Kidney (tissue), 14 donors: ENCODE data around the gene PCSK9. TPM values are rescaled to one million over a fixed set of nuclear protein-coding genes. Genes with fewer than 3 reads are reported as not detected.
A peak's percentile ranks its signal among the peaks of the same experiment; 100 is the strongest.

Source experiments
- DNase-seq, 5 donors: peaks; one replicate each; pipeline ENCODE4 v3.0.0-alpha.2; 2013 to 2020
- FAIRE-seq: peaks from 2 replicates; lab custom pipeline; 2012; peaks lifted over from hg19 to GRCh38; lab: Jason Lieb, UNC
- H3K27ac ChIP-seq, 2 donors: one replicate each; pipeline ENCODE4 v1.7.0; 2013; ENCODE audit warnings: low read depth in 2 of 2, low read length in 2 of 2, inconsistent platforms in 1 of 2
- H3K27me3 ChIP-seq: one replicate; pipeline ENCODE4 v1.7.1; 2013; ENCODE audit warnings: low read length, inconsistent platforms; ENCODE audit not compliant: control insufficient read depth, insufficient read depth
- H3K36me3 ChIP-seq, 3 donors: one replicate each; pipeline versions ENCODE4 v1.7.0 to v1.7.1; 2013; ENCODE audit warnings: low read length in 3 of 3, control low read depth in 1 of 3, inconsistent platforms in 1 of 3; ENCODE audit not compliant: insufficient read depth in 3 of 3, control insufficient read depth in 2 of 3
- H3K4me1 ChIP-seq, 3 donors: one replicate each; pipeline versions ENCODE4 v1.7.0 to v1.7.1; 2013; ENCODE audit warnings: low read length in 3 of 3, inconsistent platforms in 1 of 3, low read depth in 1 of 3; ENCODE audit not compliant: control insufficient read depth in 2 of 3, insufficient read depth in 2 of 3
- H3K4me3 ChIP-seq, 3 donors: one replicate each; pipeline versions ENCODE4 v1.7.0 to v1.8.1; 2013; ENCODE audit warnings: low read length in 3 of 3, control low read depth in 1 of 3, inconsistent platforms in 1 of 3
- H3K9ac ChIP-seq, 3 donors: one replicate each; pipeline versions ENCODE4 v1.7.0 to v1.7.1; 2013; ENCODE audit warnings: low read length in 3 of 3, control low read depth in 1 of 3, inconsistent platforms in 1 of 3
- H3K9me3 ChIP-seq, 3 donors: one replicate each; pipeline versions ENCODE4 v1.7.0 to v1.7.1; 2013; ENCODE audit warnings: low read length in 3 of 3, control low read depth in 1 of 3, inconsistent platforms in 1 of 3; ENCODE audit not compliant: control insufficient read depth in 2 of 3, insufficient read depth in 1 of 3
- CTCF ChIP-seq: IDR thresholded peaks from 3 replicates; pipeline ENCODE4 v1.5.1; 2012; ENCODE audit warnings: mild to moderate bottlenecking, moderate library complexity, borderline replicate concordance; ENCODE audit not compliant: insufficient read depth; ENCODE audit errors: extremely low read depth
- intact Hi-C: fragments of 100-400 bp; cut with DNase I; formaldehyde crosslinking; loops from one replicate; pipeline ENCODE4 v1.11.1; 2022
- polyA plus RNA-seq: library from polyadenylated mRNA; stranded (reverse); fragments of 350-450 nt; fragmentation: Illumina TruSeq; extraction: RNeasy Lipid Tissue Mini Kit (QIAGEN cat#74804); gene quantifications from one replicate; pipeline ENCODE4 v1.2.3, GENCODE V29; 2014; ENCODE audit warnings: low read depth, low replicate concordance; ENCODE audit not compliant: insufficient read depth
- total RNA-seq: library from RNA; stranded (reverse); fragmentation: NEBNext Ultra II Directional; extraction: Animal tissue kit (Norgen Biotek cat#: 25700); gene quantifications from one replicate; pipeline ENCODE4 v1.2.1, GENCODE V29; 2021
- donor health status: control.
- donor health status: control.
- donor health status: control.
- donor health status: control.
- donor health status: control.
- donor health status: DM: yes; HTN: yes; CAD: no.
- donor health status: Normal renal cell carcinoma (clear cell type).

PCSK9 gene
- total and polyA plus RNA-seq, 2 donors from 2014 or later = 0.13 to 0.28 TPM

- FAIRE-seq (no peak), DNase-seq (peak in 1 of 5 donors; percentile 49)
- peaks cover 2% of the 10 kb centered on the region for H3K27me3 ChIP-seq
- TF ChIP-seq CTCF = no peak
- H3K36me3 ChIP-seq = no peaks in the 10 kb centered on the region
- no peak overlapping the region for H3K27ac ChIP-seq
- H3K4me3 ChIP-seq = no peak overlapping the region
- peaks cover 0 to 2% (median 0%) of the 10 kb centered on the region in 3 donors for H3K4me1 ChIP-seq
- no peak overlapping the region for H3K9ac ChIP-seq
- intact Hi-C loops = no loop called here
- H3K9me3 ChIP-seq = no peaks in the 10 kb centered on the region
These were observed 47.4 kb upstream of the PCSK9 start for GRCh38 chr1:54991939-54992338.

- DNase-seq (peak in 1 of 5 donors; percentile 18), FAIRE-seq (no peak)
- H3K9me3 ChIP-seq = no peaks in the 10 kb centered on the region
- H3K27me3 ChIP-seq = peaks cover 10% of the 10 kb centered on the region
- H3K4me3 ChIP-seq = no peak overlapping the region
- TF ChIP-seq CTCF = no peak
- H3K27ac ChIP-seq = no peak overlapping the region
- peaks cover 0 to 3% (median 0%) of the 10 kb centered on the region in 3 donors for H3K4me1 ChIP-seq
- no peaks in the 10 kb centered on the region for H3K36me3 ChIP-seq
- intact Hi-C loops = no loop called here
- no peak overlapping the region for H3K9ac ChIP-seq
These were observed 46.2 kb upstream of the PCSK9 start for GRCh38 chr1:54993140-54993539.

DNA sequence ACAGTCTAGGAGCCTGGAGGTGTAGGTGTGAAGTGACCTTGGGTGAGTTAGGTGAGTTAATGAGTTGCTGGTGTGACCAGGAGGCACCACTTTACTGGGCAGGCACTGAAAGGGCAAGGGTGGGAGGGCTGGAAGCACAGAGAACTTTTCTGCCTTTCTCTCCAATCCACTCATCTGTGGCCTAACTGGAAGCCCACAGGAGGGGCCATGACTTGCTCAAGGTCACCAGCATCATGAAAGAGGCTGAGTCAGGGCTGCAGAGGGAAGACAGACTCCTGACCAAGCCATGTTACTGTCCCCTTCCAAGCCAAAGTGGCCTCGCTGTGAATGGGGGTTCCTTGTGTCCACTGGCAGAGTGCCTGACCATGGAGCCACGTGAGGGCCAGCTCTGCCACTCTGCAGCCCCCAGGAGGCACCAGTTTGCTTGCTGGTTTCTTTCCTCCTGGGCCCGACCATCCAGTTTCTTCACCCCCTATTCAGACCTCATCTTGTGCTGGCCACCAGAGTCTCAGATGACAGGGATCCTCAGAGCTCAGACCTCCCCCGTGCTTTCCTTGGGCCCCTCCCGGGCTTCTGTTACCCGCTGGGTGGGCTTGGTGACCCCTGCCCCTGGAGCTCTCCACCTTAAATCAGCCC is 44.9 kb upstream of the PCSK9 start:
- no peak for TF ChIP-seq CTCF
- DNase-seq (peak in 4 of 5 donors; percentile 28 to 66 (median 42)), FAIRE-seq (no peak)

More for the DNA sequence above, 44.9 kb upstream of the PCSK9 start:
- peak overlapping the region; percentile 17 to 57 for H3K27ac ChIP-seq
- no peak overlapping the region for H3K4me3 ChIP-seq
- intact Hi-C loops = no loop called here
- H3K9me3 ChIP-seq = no peaks in the 10 kb centered on the region
- H3K27me3 ChIP-seq = peaks cover 11% of the 10 kb centered on the region
- no peaks in the 10 kb centered on the region for H3K36me3 ChIP-seq
- peaks cover 0 to 7% (median 0%) of the 10 kb centered on the region in 3 donors for H3K4me1 ChIP-seq
- H3K9ac ChIP-seq = peak overlapping the region in 1 of 3 donors; percentile 7
